ENCODE results near the gene SKOR1.

SKOR1 gene, protein sequence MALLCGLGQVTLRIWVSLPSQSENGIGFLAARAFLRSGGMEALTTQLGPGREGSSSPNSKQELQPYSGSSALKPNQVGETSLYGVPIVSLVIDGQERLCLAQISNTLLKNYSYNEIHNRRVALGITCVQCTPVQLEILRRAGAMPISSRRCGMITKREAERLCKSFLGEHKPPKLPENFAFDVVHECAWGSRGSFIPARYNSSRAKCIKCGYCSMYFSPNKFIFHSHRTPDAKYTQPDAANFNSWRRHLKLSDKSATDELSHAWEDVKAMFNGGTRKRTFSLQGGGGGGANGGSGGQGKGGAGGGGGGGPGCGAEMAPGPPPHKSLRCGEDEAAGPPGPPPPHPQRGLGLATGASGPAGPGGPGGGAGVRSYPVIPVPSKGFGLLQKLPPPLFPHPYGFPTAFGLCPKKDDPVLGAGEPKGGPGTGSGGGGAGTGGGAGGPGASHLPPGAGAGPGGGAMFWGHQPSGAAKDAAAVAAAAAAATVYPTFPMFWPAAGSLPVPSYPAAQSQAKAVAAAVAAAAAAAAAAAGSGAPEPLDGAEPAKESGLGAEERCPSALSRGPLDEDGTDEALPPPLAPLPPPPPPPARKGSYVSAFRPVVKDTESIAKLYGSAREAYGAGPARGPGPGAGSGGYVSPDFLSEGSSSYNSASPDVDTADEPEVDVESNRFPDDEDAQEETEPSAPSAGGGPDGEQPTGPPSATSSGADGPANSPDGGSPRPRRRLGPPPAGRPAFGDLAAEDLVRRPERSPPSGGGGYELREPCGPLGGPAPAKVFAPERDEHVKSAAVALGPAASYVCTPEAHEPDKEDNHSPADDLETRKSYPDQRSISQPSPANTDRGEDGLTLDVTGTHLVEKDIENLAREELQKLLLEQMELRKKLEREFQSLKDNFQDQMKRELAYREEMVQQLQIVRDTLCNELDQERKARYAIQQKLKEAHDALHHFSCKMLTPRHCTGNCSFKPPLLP

DNA sequence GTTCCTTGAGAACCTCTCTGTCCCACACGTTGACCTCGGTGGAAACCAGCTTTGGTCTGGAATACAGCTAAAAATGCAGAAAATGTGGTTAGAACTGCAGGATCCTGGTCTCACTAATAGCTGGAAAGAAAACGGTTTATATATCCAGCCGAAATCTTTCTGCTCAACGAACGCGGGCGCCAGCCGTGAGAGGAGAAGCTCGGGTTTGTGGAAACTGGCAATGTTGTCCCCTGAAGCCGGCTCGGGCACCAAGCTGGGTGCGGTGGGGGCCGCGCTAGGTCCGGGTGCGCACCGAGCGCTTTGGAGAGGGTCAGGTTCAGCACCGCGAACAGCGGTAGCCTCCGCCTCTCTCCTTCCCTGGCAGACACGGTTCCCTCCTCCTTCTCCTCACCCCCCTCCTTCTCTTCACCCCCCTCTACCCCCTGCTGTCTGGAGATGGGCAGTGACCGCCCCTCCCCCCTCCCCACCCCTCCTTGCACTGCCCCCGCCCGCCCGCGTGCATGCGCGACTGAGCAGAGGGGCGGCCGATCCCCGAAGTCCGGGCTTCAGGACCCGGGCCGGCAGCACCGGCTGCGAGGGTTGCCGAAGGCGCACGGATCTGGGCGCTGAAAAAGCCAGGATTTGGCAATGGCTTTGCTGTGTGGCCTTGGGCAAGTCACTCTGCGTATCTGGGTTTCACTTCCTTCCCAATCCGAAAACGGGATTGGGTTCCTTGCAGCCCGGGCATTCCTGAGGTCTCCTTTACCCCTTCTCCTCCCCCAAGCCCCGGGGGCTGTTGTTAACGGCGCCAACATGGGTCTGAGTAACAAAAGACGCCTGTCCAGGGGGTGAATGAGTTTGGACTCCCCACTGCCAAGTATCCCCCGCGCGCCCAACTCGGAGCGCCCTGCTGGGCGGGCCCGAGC, at the start of gene SKOR1:
Gene SKOR1, plus strand, starts transcription at position 534 of the 905 bp plus-strand sequence. Its CDS starts 94 bp downstream, at position 628.
- no peak for DNase-seq (ENCODE audit: low read depth, low spot score)

- DNase-seq (ENCODE audit: low read depth, low spot score) = no peak
These were observed 49.3 kb upstream of the SKOR1 start for GRCh38 chr15:67775998-67776397.

DNA sequence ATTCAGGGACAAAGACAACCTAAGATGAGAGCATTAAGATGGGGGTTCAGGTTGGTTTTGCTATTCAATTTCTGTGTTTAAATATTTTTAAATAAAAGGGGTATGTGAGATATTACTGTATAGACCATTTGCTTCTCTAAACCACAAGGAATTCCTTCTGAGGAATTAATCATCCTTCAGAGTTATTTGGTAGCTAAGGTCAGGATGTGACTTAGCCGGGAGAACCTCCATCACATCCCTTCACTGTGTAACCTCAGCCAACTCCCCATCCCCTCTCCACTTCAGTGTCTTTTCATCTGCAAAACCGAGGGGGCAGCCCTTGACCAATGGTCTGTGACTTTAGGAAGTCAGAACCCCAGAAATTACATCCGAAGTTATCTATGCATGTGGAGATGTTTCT, 48.7 kb upstream of the SKOR1 start:
- DNase-seq (ENCODE audit: low read depth, low spot score) = no peak

DNA sequence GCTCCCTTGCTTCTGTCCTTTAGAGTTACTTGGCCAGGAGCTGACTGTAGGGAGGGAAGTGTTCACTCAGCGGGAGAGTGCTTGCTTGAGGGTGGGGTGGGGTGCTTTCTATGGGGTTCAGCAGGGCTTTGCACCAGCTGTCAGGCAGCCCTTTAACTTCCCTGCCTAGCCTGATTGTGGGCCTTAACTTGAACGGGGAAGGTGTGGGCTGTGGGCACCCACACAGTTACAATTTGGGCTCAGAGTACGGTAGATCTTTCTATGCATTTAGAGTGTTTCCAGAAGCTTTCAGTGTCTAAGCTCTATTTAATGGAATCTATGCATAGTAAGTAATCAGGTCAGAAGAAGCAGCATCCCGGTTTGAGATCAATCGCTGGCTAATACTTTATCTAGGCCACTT, 48.2 kb upstream of the SKOR1 start:
- no peak for DNase-seq (ENCODE audit: low read depth, low spot score)

- DNase-seq (ENCODE audit: low read depth, low spot score) = no peak
These were observed 47.5 kb upstream of the SKOR1 start for GRCh38 chr15:67777773-67778172.

GRCh38 chr15:67778968-67779548, 46.3 kb upstream of the SKOR1 start:
- no peak for DNase-seq (ENCODE audit: low read depth, low spot score)

DNA sequence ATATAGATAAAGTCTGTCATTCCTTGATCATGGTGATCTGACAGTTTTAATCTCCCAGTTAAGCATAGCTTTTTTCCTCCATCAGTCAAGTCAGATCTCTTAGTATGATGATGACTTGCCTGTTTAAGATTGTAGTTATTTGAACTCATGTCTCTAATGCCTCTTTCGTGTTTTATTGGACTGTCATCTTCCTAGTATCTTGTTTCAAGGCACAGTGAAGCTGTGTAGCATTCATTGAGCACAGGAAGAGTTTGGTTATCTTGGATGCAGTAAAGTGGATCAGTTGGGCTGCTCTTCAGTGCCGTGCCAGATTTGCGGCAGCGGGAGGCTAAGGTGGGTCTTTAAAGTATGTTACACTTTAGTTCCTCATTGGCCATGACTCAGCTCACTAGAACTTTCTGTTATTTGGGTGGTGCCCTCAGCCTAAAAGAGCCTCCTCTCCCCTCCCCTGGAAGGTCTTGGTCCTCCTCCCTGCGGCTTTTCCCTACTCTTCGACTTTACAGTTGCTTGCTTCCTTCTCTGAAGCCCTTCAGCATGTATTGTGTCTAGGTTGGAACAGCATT, 45.7 kb upstream of the SKOR1 start:
- DNase-seq (ENCODE audit: low read depth, low spot score) = no peak

- DNase-seq (ENCODE audit: low read depth, low spot score) = no peak
These were observed 44.2 kb upstream of the SKOR1 start for GRCh38 chr15:67781061-67781460.

DNA sequence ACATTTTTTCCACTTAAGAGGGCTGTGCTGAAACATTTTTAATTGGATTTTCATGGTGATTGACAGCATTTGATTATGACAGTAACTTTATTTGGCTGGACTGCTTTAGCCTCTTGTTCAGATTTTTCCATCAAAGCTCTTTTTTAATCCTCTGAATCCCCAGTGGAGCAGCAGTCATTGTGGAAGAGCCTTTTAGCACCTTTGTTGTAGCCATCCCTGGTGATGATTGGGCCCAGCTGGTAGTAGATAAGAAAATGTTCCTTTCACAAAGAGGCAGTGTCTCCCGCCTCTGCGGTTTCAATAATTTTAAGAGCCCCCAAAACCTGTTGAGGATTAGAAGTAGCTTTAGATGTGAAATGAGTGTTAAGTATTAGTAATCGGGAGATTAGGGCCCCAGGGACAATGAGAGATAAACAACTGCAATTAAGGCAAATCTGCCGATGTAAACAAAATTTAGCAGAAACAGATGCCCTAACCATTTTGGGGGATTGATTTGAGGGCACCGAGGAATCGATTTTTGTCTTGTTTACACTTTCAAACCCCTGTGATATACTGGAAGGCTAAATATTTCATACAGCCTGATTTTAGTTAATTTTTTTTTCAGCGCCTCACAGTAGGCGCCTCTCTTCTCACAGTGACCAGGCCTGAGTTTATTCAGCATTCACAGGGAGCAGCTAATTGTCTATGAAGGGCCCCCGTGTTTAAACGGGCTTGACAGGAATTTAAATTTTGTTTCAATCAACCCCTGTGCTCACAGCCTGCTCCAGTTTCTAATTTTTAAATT, 43.2 kb upstream of the SKOR1 start:
- DNase-seq (ENCODE audit: low read depth, low spot score) = no peak

DNA sequence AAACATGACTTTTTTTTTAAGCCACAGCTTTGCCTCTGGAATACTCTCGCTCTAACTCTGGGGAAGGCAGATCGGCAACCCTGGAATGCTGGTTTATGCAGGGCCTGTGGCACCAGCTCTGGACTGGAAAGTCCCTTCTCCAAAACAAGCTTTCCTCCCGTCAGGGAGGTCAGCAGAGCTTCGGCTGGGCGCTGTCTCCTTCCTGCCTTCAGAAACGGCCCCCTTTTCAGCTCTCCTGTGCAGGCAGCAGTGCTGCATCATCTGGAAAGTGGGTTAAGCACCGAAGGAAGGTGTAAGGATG, 42.7 kb upstream of the SKOR1 start:
- DNase-seq (ENCODE audit: low read depth, low spot score) = no peak

DNA sequence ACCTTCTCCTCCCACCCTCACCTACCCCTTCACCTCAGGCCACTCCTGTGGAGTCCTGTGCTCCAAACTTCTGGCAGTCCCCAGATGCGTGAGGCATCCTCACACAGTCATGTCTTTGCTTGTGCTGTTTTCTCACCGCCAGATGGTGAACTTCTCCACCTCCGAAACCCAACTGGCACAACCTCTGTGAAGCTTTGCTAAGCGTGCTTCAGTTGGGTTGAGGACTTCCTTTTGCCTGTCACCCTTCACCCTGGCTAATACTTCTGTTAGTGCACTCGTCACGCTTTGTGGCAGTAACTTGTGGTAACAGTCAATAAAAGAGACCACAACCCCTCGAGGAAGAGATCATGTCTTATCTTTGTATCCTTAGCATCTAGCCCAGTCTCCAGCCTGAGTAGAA, 42.0 kb upstream of the SKOR1 start:
- no peak for DNase-seq (ENCODE audit: low read depth, low spot score)

DNA sequence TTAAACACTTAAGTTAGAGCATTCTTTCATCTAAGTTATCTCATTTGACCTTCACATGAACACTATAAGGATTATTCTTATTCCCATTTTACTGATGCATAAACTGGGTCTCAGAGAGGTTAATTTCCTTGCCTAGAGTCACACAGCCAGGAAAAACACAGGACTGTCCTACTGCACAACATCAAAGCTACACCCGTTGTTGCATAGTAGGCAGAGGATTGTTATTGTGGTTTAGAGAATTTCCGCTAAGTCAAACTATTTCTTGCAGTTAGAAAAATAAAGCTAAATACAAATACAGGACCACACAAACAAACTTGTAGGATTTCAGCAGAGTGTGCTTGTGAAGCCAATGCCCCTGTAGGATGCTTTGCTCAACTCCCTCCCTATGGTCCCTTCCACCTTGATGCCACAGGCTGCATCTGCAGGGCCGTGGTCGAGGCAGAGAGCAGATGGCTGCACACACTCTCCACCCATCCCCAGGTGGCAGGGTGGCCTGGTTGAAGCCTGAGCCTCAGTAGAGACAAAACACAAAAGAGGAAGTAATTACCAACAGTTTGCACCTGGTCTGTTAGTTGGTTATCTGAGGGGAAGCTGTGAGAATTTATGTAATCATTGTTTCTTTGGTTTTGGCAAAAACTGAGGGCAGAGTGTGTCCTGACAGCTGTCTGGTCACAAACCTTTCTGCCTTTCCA, 41.1 kb upstream of the SKOR1 start:
- no peak for DNase-seq (ENCODE audit: low read depth, low spot score)

GRCh38 chr15:67784856-67785430, 40.4 kb upstream of the SKOR1 start:
- DNase-seq (ENCODE audit: low read depth, low spot score) = no peak

GRCh38 chr15:67785431-67785830, 39.9 kb upstream of the SKOR1 start:
- no peak for DNase-seq (ENCODE audit: low read depth, low spot score)

DNA sequence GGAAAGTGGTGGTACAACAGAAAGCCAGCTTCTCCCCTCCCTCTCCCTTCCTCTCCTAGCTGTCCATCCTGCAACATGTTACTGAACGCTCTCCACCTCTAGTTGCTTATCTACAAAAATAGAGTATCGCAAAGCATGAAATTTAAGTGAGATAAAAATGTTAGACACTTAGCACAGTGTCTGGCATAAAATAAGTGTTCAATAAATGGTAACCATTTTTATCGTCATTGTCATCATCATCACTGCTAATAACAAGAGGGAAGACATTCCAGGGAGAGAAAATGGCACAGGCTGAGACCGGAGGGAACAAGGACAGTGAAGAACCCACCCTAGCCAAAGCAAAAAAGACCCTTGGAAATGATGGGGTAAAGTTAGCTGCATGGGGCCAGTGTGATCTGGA, 38.7 kb upstream of the SKOR1 start:
- DNase-seq (ENCODE audit: low read depth, low spot score) = no peak

DNA sequence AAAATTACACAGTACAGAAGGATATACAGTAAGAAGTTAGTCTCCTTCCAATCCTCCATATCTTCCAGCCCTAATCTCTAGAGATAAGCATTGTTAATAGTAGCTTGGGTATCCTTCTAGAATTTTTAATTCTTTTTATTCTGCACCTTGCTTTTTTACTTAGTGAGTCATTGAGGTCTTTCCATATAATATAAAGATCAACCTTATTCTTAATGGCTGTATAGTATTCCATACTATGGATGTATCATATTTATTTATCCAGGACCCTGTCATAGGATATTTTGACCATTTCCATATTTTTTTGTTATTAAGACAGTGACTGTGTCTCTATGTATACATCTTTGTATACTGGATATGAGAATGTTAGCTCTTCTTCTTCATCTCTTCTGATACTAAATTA, 36.3 kb upstream of the SKOR1 start:
- DNase-seq (ENCODE audit: low read depth, low spot score) = no peak

DNA sequence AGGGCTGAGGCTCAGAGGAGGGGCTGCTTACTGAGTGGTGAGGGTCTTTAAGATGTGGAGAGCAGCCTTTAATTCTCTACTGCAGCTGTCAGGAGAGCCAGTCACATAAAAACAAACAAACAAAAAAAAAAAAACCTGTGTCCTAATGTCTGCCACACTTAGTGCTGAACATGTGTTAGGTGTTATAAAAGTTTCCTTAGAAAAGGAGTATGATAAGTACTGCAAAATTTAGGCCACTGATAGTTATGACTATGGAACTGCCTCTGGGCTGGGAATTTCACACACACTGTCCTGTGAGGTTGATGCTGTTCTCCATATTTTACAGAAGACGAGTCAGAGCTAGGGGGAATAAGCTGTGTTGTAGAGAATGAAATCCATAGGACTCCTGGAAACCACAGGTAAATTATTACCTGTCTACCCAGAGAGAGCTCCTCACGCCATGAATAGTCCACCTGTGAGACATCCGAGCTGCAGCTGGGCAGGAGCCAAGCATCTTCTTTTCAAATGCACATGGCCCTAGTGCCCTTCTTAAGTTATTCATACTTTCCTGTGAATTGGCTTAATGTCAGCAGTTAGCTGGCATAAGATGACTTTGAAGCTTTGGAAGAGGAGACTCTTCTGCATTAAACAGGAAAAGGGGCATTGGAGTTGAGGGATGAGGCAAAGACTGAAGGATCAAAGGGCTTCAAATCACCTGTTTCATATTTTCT, 34.5 kb upstream of the SKOR1 start:
- DNase-seq (ENCODE audit: low read depth, low spot score) = no peak

GRCh38 chr15:67792250-67792942, 32.9 kb upstream of the SKOR1 start:
- DNase-seq (ENCODE audit: low read depth, low spot score) = no peak

All from smooth muscle cell of the brain vasculature (primary cell).